Heart right ventricle (tissue), 16 donors: ENCODE measurements around the gene CD96. TPM values are rescaled to one million over a fixed set of nuclear protein-coding genes. Genes with fewer than 3 reads are reported as not detected.

Experiments
- ATAC-seq, 8 donors: fragments of 200-7000 bp; cut with Tn5 transposase; one replicate each; pipeline ENCODE4 v1.9.1; 2020; ENCODE audit warnings: mild to moderate bottlenecking in 8 of 8, moderate library complexity in 8 of 8, moderate number of reproducible peaks in 1 of 8
- DNase-seq, 2 donors: peaks; one replicate each; pipeline ENCODE4 v3.0.0-alpha.2; 2020
- H3K27ac ChIP-seq, 10 donors: fragments of 200-600 bp; sonication (generic) in 2 of 10; one replicate each; pipeline versions ENCODE4 v1.5.0 to v1.8.0; 2020 to 2022; ENCODE audit warnings: mild to moderate bottlenecking in 3 of 10
- H3K27me3 ChIP-seq, 7 donors: fragments of 200-600 bp; one replicate each; pipeline ENCODE4 v1.8.0; 2021 to 2022; ENCODE audit warnings: mild to moderate bottlenecking in 2 of 7
- H3K36me3 ChIP-seq, 9 donors: fragments of 200-600 bp; sonication (generic) in 1 of 9; one replicate each; pipeline versions ENCODE4 v1.5.0 to v1.8.0; 2020 to 2022; ENCODE audit warnings: mild to moderate bottlenecking in 2 of 9
- H3K4me1 ChIP-seq, 9 donors: fragments of 200-600 bp; sonication (generic) in 1 of 9; one replicate each; pipeline versions ENCODE4 v1.5.0 to v1.8.0; 2020 to 2022; ENCODE audit warnings: mild to moderate bottlenecking in 4 of 9
- H3K4me3 ChIP-seq, 10 donors: fragments of 200-600 bp; sonication (generic) in 2 of 10; one replicate each; pipeline versions ENCODE4 v1.5.0 to v1.8.0; 2020 to 2022; ENCODE audit warnings: mild to moderate bottlenecking in 7 of 10, moderate library complexity in 2 of 10
- H3K9me3 ChIP-seq, 11 donors: fragments of 200-600 bp in 10 of 11; sonication (generic) in 2 of 11; one replicate each; pipeline versions ENCODE4 v1.5.0 to v1.8.0; 2013 to 2022; ENCODE audit warnings: mild to moderate bottlenecking in 2 of 11, control low read depth in 1 of 11, moderate library complexity in 1 of 11
- WGBS, 2 donors: extraction: QIAGEN DNeasy Blood & Tissue Kit; methylation state at CpG; one replicate each; pipeline ENCODE4 v1.1.7; 2013; ENCODE audit warnings: inconsistent platforms in 1 of 2; 5-methylcytosine and 5-hydroxymethylcytosine counted together
- intact Hi-C, 10 donors: fragments of 100-400 bp; cut with DNase I; formaldehyde crosslinking; loops; one replicate each; pipeline versions ENCODE4 v1.11.1 to v1.14.2; 2022
- polyA plus RNA-seq, 2 donors: library from polyadenylated mRNA; stranded (reverse); fragments of 200-250 nt; gene quantifications; one replicate each; pipeline ENCODE4 v1.2.3, GENCODE V29; 2013
- total RNA-seq, 10 donors: library from RNA; stranded (reverse); fragmentation: NEBNext Ultra II Directional in 3 of 10; extraction: Animal tissue kit (Norgen Biotek cat#: 25700) in 3 of 10; gene quantifications; one replicate each; pipeline versions ENCODE4 v1.2.1 to v1.2.4, GENCODE V29; 2021 to 2023
- TF ChIP-seq, protein P1 (sequence below), 9 donors: fragments of 200-600 bp; sonication (generic) in 2 of 9; IDR thresholded peaks; one replicate each; pipeline versions ENCODE4 v1.5.0 to v1.8.0; 2021 to 2022; ENCODE audit warnings: antibody characterized with exemption in 9 of 9, mild to moderate bottlenecking in 5 of 9, moderate library complexity in 1 of 9
- donor health status: Arrhythmogenic right ventricular cardiomyopathy.
- donor health status: ischemic (EF 13 %, LVEDD 7.1; RV severe dilation, severe dysfunction).
- donor health status: healthy with polysubstance abuse.
- donor health status: DM: no; HTN: yes; CAD: no.
- donor health status: DM: no; HTN: no; CAD: no.
- donor health status: ischemic (EF 25% LVEDD 6.9; RV normal size, moderate dysfunction).
- donor health status: ischemic (EF 25% LVEDD 5.7; RV mildly dilated, moderate dysfunction).
- donor health status: healthy.
- donor health status: DM: yes; HTN: yes; CAD: no.
- donor health status: Ischemic cardiomyopathy.
- donor health status: ischemic (EF 35%, LVEDD 5.7; RV mildly dilated, moderate dysfunction).
- donor health status: nonischemic (EF 11% LVEDD 7.7; RV severe dilation, severe dysfunction).
- donor health status: DM: yes; HTN: yes; CAD: no.
- donor health status: PGD.
- donor health status: ischemic (EF 29% LVEDD 5.4; RV normal size, mild dysfunction).
- donor health status: nonischemic (EF 23%, LVEDD 6.1; RV moderate dilation, normal function).

The CD96 gene
- total and polyA plus RNA-seq, 12 donors, result 0.07 to 6.2 (median 0.28) TPM

DNA sequence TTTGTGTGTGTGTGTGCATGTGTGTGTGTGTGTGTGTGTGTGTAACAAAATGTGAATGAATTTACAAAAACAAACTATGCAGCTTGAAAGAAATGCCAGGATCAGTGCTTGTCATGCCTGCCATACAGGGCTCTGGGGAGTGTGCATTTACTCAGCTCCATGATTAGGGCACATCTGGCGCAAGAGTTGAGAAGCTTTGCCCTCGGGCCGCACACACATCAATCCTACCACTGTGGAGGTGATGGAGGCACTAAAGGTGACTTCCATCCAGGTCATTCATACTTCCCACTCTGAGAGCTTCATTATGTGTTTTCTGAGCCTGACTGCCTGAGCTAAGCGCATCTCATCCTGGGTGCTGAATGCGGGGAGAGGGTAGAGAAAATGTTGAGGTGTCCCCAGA lies 125.2 kb downstream of the CD96 start:
- H3K27me3 ChIP-seq, result no peaks in the 10 kb centered on the region
- intact Hi-C loops, result loop anchor here in 3 of 10 donors (5.0 to 10.0 kb wide), 2 partner anchors 50 to 378 kb away; no protein-coding TSS in a partner anchor
- peak overlapping the region in 3 of 10 donors; percentile 15 to 80 (median 43) for H3K27ac ChIP-seq
- peaks cover 0 to 10% (median 0%) of the 10 kb centered on the region in 11 donors for H3K9me3 ChIP-seq
- H3K4me3 ChIP-seq, result no peak overlapping the region
- 95% methylated on average over 5 of the region's 5 CpGs for WGBS, 2 donors
- no peak for DNase-seq
- no peak for ATAC-seq
- no peaks in the 10 kb centered on the region for H3K36me3 ChIP-seq
- H3K4me1 ChIP-seq, result peaks cover 0 to 23% (median 0%) of the 10 kb centered on the region in 9 donors
- TF ChIP-seq, protein P1, sequence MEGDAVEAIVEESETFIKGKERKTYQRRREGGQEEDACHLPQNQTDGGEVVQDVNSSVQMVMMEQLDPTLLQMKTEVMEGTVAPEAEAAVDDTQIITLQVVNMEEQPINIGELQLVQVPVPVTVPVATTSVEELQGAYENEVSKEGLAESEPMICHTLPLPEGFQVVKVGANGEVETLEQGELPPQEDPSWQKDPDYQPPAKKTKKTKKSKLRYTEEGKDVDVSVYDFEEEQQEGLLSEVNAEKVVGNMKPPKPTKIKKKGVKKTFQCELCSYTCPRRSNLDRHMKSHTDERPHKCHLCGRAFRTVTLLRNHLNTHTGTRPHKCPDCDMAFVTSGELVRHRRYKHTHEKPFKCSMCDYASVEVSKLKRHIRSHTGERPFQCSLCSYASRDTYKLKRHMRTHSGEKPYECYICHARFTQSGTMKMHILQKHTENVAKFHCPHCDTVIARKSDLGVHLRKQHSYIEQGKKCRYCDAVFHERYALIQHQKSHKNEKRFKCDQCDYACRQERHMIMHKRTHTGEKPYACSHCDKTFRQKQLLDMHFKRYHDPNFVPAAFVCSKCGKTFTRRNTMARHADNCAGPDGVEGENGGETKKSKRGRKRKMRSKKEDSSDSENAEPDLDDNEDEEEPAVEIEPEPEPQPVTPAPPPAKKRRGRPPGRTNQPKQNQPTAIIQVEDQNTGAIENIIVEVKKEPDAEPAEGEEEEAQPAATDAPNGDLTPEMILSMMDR (IDR thresholded peaks at IDR 0.05), result no peak

DNA sequence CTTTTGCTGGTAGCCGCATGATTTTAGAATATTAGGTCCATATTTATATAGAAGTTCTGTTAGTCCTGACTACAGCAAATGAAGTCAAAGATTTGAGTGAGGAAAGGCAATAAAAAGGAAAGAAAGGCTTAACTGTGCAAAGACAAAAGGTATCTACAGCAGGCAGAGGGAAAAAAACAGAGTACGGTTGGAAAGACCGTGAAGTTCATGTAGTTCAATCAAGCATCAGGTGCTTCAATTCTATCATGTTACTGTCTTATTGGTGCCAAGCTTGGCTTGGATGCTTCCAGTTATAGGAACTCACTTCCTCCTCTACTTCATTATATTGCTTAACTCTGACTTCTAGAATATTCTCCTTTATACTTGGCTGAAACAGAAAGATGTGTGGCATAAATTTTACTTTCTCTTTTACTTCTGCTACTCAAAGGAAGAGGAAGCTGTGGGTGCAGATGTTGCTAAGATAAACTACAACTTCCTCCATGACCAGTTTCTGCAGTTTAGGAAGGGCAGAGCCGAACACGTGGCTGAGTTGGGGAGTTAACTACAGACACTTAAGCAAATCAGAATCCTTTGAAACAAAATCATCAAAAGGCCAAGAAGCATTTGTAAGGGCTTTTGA lies 125.7 kb downstream of the CD96 start:
- WGBS, 2 donors, result 51 to 60% methylated on average over 5 of the region's 5 CpGs
- Histone ChIP-seq H3K4me3 (no peak overlapping the region), H3K27ac (peak overlapping the region in 3 of 10 donors; percentile 15 to 80 (median 43)), H3K9me3 (peaks cover 0 to 5% (median 0%) of the 10 kb centered on the region in 11 donors), H3K36me3 (no peaks in the 10 kb centered on the region), H3K27me3 (no peaks in the 10 kb centered on the region), H3K4me1 (peaks cover 0 to 23% (median 0%) of the 10 kb centered on the region in 9 donors)
- DNase-seq (peak in 1 of 2 donors; percentile 36), ATAC-seq (peak in 7 of 8 donors; percentile 64 to 91 (median 87))
- intact Hi-C loops, result loop anchor here in 6 of 10 donors (2.0 to 10.0 kb wide), 7 partner anchors 49 to 377 kb away; no protein-coding TSS in a partner anchor
- TF ChIP-seq, protein P1 (IDR thresholded peaks at IDR 0.05), result no peak

DNA sequence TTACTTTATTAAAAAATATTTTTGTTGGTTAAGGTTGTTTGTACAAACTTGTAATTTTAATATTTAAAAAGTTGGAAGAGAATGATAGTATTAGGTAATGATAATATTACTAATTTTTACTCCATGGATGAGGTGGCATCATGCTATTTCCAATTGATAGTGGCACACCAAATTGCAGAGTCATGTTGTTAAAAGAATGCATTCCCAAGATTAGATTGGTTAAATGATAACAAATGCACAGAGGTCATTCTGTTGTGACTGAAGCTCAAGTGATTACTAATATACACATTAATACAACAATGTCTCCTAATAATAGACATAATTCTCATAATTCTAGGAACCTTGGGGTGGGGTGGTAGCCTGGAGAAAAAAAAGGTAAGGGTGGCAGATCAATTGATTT lies 126.3 kb downstream of the CD96 start:
- TF ChIP-seq, protein P1 (IDR thresholded peaks at IDR 0.05), result no peak
- Histone ChIP-seq H3K9me3 (peaks cover 0 to 5% (median 0%) of the 10 kb centered on the region in 11 donors), H3K4me1 (peaks cover 0 to 23% (median 0%) of the 10 kb centered on the region in 9 donors), H3K36me3 (no peaks in the 10 kb centered on the region), H3K27me3 (no peaks in the 10 kb centered on the region), H3K4me3 (no peak overlapping the region), H3K27ac (peak overlapping the region in 1 of 10 donors; percentile 80)
- no peak for DNase-seq
- intact Hi-C loops, result loop anchor here in 6 of 10 donors (2.0 to 10.0 kb wide), 7 partner anchors 48 to 376 kb away; no protein-coding TSS in a partner anchor
- no peak for ATAC-seq

DNA sequence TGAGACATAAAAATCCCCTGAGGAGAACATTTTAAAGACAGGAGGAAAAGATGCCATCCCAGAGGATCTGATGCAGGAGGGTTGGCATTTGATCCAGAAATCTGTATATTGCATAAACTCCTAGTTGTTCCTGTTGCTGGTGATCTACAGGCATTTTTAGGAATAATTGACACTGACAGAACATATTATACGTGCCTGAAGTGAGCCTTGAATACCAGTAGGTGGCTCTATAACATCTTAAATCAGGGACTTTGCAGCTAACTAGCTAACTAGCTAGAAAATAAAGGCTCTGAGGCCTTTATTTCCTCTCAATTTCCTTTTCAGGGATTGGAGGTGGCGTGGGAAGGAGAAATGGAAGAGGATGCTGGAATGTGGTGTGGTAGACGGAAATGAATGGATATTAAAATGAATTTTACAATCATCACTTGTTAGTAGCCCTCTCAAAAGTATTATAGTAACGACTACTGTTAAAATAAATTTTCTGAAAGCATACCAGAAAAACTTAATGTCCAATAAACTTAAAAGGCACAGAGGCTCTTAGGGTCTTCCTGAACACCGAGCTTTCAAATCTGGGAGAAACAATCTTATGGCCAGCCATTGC lies 127.0 kb downstream of the CD96 start:
- DNase-seq, result no peak
- no peak overlapping the region for H3K4me3 ChIP-seq
- intact Hi-C loops, result loop anchor here in 6 of 10 donors (1.0 to 10.0 kb wide), 9 partner anchors 48 to 376 kb away; no protein-coding TSS in a partner anchor
- H3K9me3 ChIP-seq, result peaks cover 0 to 3% (median 0%) of the 10 kb centered on the region in 11 donors
- no peaks in the 10 kb centered on the region for H3K27me3 ChIP-seq
- peak; percentile 53 to 90 (median 86) for ATAC-seq
- WGBS, 2 donors, result 29 to 37% methylated on average over 5 of the region's 5 CpGs
- H3K27ac ChIP-seq, result peak overlapping the region in 4 of 10 donors; percentile 3 to 20 (median 8)
- no peaks in the 10 kb centered on the region for H3K36me3 ChIP-seq
- TF ChIP-seq, protein P1 (IDR thresholded peaks at IDR 0.05), result peak; percentile 51 to 87 (median 75)
- peaks cover 0 to 29% (median 2%) of the 10 kb centered on the region in 9 donors for H3K4me1 ChIP-seq
